ENCODE measurements around the gene ZNF865.

Gene ZNF865

GRCh38 chr19:55609326-55609725 lies 3.9 kb downstream of the ZNF865 start:
- DNase-seq = no peak

DNA sequence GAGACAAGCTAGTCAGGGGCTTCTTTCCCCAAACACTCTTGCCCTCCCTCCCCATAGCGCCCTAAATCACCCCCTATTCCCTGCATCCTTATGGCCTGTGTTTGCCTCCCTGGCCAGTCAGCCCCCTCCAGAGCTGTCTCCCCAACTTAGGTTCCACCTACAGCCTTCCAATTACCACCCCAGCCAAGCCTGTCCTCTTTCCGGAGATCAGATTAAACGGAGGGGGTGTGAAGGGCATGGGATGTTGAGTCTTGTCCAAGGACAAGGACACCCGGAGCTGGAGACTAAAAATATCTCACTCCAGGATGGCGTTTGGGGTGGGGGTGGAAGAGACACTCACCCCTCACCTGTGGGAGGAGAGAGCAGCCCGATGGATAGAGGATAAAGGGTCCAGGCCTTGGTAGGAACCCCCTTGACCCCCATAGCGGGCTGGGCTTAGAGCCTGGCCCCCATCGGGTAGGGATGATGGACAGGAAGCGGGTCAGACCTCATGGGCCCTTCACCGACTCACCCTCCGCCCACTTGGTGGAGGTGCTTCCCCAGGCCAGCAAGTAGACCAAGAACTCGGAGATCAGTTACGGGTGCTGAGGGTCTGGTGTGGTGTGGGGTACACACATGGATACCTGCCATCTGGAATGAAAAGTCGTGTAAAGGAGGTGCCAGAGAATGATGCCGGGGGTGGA lies 6.0 kb downstream of the ZNF865 start:
- DNase-seq = no peak

DNA sequence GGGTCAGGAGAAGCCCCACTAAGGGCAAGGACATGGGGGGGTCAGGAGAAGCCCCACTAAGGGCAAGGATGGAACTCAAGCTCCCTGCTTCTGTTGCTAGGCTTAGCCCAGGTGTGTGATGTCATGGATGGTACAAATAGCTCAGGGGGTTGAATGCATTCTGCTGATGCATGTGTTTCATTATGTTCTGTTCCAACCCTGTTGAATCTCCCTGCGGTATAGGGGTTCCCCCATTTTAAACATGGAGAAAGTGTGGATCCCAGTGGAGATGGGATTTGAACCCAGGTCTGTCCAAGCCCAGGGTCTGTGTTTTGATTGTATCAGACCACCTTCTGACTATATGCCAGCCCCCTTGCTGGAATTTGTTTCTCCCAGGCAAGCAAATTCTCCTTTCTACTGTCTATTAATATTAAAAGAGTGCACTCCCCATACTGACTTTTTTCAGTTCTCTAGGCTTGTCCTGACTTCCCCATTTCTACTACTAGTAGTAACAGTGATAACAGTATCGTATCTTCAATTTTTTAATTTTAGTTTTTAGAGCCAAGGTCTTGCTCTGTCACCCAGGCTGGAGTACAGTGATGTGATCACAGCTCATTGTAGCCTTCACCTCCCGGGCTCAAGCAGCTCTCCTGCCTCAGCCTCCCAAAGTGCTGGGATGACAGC lies 6.7 kb downstream of the ZNF865 start:
- DNase-seq = no peak

GRCh38 chr19:55613396-55613795 lies 7.9 kb downstream of the ZNF865 start:
- no peak for DNase-seq

- no peak for DNase-seq
Measured at GRCh38 chr19:55613930-55614710, 8.7 kb downstream of the ZNF865 start.

DNA sequence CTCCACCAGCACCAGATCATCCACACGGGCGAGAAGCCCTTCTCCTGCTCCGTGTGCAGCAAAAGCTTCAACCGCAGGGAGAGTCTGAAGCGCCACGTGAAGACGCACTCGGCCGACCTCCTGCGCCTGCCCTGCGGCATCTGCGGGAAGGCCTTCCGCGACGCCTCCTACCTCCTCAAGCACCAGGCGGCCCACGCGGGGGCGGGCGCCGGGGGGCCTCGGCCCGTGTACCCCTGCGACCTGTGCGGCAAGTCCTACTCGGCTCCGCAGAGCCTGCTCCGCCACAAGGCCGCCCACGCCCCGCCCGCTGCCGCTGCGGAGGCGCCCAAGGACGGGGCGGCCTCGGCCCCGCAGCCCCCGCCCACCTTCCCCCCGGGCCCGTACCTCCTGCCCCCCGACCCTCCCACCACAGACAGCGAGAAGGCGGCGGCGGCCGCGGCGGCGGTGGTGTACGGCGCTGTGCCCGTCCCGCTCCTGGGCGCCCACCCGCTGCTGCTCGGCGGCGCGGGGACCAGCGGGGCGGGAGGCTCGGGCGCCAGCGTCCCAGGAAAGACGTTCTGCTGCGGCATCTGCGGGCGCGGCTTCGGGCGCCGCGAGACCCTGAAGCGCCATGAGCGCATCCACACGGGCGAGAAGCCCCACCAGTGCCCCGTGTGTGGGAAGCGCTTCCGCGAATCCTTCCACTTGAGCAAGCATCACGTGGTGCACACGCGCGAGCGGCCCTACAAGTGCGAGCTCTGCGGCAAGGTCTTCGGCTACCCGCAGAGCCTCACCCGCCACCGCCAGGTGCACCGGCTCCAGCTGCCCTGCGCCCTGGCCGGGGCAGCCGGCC lies 9.5 kb downstream of the ZNF865 start:
- DNase-seq = no peak

- no peak for DNase-seq
Measured at GRCh38 chr19:55615543-55616394, 10.3 kb downstream of the ZNF865 start.

DNA sequence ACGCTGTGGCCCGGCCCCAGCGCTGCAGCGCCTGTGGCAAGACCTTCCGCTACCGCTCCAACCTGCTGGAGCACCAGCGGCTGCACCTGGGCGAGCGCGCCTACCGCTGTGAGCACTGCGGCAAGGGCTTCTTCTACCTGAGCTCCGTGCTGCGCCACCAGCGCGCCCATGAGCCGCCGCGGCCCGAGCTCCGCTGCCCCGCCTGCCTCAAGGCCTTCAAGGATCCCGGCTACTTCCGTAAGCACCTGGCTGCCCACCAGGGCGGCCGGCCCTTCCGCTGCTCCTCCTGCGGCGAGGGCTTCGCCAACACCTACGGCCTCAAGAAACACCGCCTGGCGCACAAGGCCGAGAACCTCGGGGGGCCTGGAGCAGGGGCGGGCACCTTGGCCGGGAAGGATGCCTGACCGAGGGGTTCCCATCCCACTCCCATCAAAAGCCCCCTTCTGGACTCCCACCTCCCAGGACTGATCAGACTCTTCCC lies 11.0 kb downstream of the ZNF865 start:
- DNase-seq = no peak

GRCh38 chr19:55617426-55617825 lies 12.0 kb downstream of the ZNF865 start:
- DNase-seq = no peak

GRCh38 chr19:55618426-55618825 lies 13.0 kb downstream of the ZNF865 start:
- DNase-seq = no peak

GRCh38 chr19:55619286-55619685 lies 13.8 kb downstream of the ZNF865 start:
- no peak for DNase-seq

GRCh38 chr19:55620410-55621204 lies 15.2 kb downstream of the ZNF865 start:
- no peak for DNase-seq

DNA sequence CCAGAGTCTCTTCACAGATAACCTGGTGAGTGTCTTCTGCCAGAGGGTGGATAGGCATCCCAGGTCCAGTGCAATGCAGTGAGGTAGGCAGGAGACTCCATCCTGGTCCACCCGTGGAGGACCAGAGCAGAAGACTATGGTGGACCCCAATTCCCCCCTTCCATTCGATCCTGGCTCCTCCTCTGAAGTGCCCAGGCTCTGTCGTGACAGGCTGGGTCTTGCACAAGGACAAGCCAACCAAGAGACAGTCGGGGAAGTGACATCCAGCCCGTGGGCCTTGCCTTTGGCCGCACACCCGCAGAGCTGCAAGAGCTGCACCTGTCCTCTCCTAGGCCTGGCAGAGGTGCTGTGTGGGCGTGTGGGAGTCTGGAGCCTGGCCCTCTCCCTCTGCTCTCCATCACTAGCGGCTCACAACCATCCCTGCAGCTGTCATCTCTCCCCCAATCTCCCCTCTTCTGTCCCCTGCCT lies 15.8 kb downstream of the ZNF865 start:
- no peak for DNase-seq

GRCh38 chr19:55621673-55622231 lies 16.3 kb downstream of the ZNF865 start:
- DNase-seq = no peak

DNA sequence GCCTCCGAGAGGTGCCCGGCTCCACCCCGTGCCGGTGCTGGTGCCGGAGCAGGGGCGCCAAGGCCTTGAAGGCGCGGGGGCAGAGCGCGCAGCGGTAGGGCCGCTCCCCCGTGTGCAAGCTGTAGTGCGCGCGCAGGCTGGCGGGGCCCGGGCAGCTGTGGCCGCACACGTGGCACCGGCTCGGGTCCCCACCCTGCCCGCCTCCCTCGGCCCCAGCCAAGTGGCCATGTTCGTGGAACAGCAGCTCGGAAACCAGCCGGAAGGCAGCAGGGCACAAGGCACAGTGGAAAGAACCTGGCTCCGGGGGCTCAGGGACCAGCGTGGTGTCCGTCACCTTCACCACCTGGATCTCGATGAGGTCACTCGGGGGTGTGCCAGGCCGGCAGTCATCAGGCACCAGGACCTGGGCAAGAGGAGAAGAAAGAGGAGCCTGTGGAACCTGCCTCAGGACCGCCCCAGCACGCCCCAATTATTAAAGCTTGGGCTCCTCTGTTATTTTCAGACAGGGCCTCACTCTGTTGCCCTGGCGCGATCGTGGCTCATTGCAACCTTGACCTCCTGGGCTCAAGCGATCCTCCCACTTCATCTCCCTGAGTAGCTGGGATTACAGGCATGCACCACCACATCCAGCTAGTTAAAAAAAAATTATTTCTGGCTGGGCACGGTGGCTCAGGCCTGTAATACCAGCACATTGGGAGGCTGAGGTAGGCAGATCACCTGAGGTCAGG lies 17.0 kb downstream of the ZNF865 start:
- DNase-seq = no peak

GRCh38 chr19:55623130-55623529 lies 17.7 kb downstream of the ZNF865 start:
- no peak for DNase-seq

GRCh38 chr19:55623561-55623960 lies 18.1 kb downstream of the ZNF865 start:
- DNase-seq = no peak

DNA sequence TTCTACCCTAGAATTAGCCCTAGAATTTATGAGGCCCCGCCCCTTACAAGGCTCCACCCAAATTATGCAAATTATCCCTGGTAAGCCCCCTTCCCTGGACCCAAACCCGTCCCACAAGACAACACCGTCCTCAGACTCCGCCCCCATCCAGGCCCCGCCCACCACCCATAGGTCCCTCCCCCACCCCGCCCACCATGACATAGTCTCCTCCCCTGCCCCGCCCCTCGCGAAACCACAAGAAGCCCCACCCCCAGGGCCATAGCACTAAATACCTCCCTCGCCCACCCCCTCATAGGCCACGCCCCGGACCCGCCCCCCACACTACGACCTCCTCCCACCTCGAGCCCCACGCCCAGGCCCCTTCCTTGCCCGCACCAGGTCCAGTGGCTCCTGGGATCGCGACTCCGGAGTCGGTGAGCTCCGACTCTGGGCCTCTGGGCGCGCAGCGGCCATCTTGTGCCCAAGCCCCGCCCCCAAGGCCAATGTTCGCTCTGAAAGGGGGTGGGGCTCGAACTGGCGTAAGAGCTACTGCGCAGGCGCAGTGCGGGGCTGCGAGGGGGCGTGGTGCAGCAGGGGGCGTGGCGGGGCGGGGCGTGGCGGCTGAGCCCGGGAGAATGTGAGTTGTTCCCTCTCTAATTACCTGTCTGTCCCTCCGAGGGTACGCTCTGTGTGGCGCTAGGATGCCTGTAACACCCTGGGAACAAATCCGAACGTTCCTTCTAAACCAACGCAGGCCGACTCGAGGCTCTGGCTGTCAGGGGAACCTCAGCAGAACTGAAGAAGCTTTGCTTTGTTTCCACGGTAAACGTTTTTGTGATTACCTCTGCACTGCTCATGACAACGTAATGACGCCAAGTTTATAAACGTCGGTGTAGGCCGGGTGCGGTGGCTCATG lies 18.9 kb downstream of the ZNF865 start, which contains the start of gene ZNF784:
TSS of gene ZNF784 (minus strand) at position 458 of the 895 bp plus-strand sequence. CDS start at position 453, 5 bp downstream.
- DNase-seq = peak; percentile 88 to 98

DNA sequence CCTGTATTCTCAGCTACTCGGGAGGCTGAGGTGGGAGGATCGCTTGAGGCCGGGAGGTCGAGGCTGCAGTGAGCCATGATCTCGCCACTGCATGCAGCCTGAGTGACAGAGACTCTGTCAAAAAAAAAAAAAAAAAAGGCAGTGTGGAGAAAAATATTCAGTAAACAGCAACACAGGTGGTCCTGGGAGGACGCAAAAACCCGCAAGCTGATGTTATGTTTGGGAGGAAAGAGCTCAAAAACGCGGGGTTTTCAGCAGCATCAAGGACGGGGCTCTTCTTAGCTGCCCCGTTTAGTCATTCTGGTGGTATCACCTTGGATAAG lies 19.5 kb downstream of the ZNF865 start:
- no peak for DNase-seq
